Measurements from ENCODE around the gene KPNA3.
A peak's percentile ranks its signal among the peaks of the same experiment; 100 is the strongest.

KPNA3 gene

GRCh38 chr13:49690995-49691784 is 101.3 kb downstream of the KPNA3 start, which contains the start of gene EBPL:
EBPL (minus strand) TSS chr13:49691486; CDS start chr13:49691424, 62 bp downstream.
- under 1% methylated on average over 61 of the region's 67 CpGs for WGBS (ENCODE audit: insufficient coverage)
- Histone ChIP-seq H3K4me1 (ENCODE audit: control extremely low read depth in 1 of 4, control insufficient read depth in 4 of 4, insufficient read depth in 4 of 4, low read length in 3 of 4) (peaks cover 19 to 70% (median 42%) of the 10 kb centered on the region in 4 experiments), H3K9me3 (ENCODE audit: control extremely low read depth in 1 of 5, control insufficient read depth in 4 of 5, insufficient read depth in 2 of 5, low read depth in 1 of 5, low read length in 4 of 5) (no peaks in the 10 kb centered on the region), H3K27ac (ENCODE audit: insufficient read depth in 1 of 2, low read depth in 1 of 2, low read length in 2 of 2, poor library complexity in 1 of 2, severe bottlenecking in 2 of 2) (peak within 1 kb of the TSS; percentile 53 to 84), H3K36me3 (ENCODE audit: control insufficient read depth in 4 of 4, insufficient read depth in 4 of 4, low read length in 3 of 4) (peaks cover 0 to 28% (median 14%) of the 10 kb centered on the region in 4 experiments), H3K4me3 (ENCODE audit: control insufficient read depth in 1 of 7, extremely low read depth in 1 of 7, insufficient read depth in 4 of 7, low read depth in 2 of 7, low read length in 6 of 7) (peak within 1 kb of the TSS; percentile 68 to 97 (median 79)), H3K27me3 (replicated peaks in 2 of 5; ENCODE audit: control insufficient read depth in 4 of 5, insufficient read depth in 5 of 5, low read length in 4 of 5) (no peaks in the 10 kb centered on the region)
- DNase-seq, result peak; percentile 87 to 93 (median 90)
- POLR2A ChIA-PET, result interaction anchor here (2.2 kb wide), 1 partner anchor 100 kb away, joined by 15 read pairs; the partner anchor contains the start of gene KPNA3
- CTCF ChIA-PET, result interaction anchor here (0.8 to 2.0 kb wide), 5 partner anchors 8 to 89 kb away, joined by 3 to 5 read pairs (median 4); no protein-coding TSS in a partner anchor

GRCh38 chr13:49690133-49690994 is 102.1 kb downstream of the KPNA3 start:
- peaks cover 0 to 34% (median 18%) of the 10 kb centered on the region in 4 experiments for H3K36me3 ChIP-seq (ENCODE audit: control insufficient read depth in 4 of 4, insufficient read depth in 4 of 4, low read length in 3 of 4)
- H3K27me3 ChIP-seq (replicated peaks in 2 of 5; ENCODE audit: control insufficient read depth in 4 of 5, insufficient read depth in 5 of 5, low read length in 4 of 5), result no peaks in the 10 kb centered on the region
- ChIA-PET POLR2A (interaction anchor here (2.2 kb wide), 1 partner anchor 101 kb away, joined by 15 read pairs; the partner anchor contains the start of gene KPNA3), CTCF (interaction anchor here (0.9 to 4.8 kb wide), 4 partner anchors 8 to 218 kb away, joined by 3 to 30 read pairs (median 4); no protein-coding TSS in a partner anchor)
- DNase-seq, result peak in 2 of 3 donors; percentile 43 to 68
- H3K9me3 ChIP-seq (ENCODE audit: control extremely low read depth in 1 of 5, control insufficient read depth in 4 of 5, insufficient read depth in 2 of 5, low read depth in 1 of 5, low read length in 4 of 5), result no peaks in the 10 kb centered on the region
- H3K4me3 ChIP-seq (ENCODE audit: control insufficient read depth in 1 of 7, extremely low read depth in 1 of 7, insufficient read depth in 4 of 7, low read depth in 2 of 7, low read length in 6 of 7), result peak overlapping the region; percentile 68 to 97 (median 79)
- H3K27ac ChIP-seq (ENCODE audit: insufficient read depth in 1 of 2, low read depth in 1 of 2, low read length in 2 of 2, poor library complexity in 1 of 2, severe bottlenecking in 2 of 2), result peak overlapping the region; percentile 53 to 84
- H3K4me1 ChIP-seq (ENCODE audit: control extremely low read depth in 1 of 4, control insufficient read depth in 4 of 4, insufficient read depth in 4 of 4, low read length in 3 of 4), result peaks cover 19 to 70% (median 42%) of the 10 kb centered on the region in 4 experiments
- WGBS (ENCODE audit: insufficient coverage), result 6% methylated on average over 11 of the region's 17 CpGs

- Histone ChIP-seq H3K36me3 (ENCODE audit: control insufficient read depth in 4 of 4, insufficient read depth in 4 of 4, low read length in 3 of 4) (peaks cover 0 to 61% (median 25%) of the 10 kb centered on the region in 4 experiments), H3K9me3 (ENCODE audit: control extremely low read depth in 1 of 5, control insufficient read depth in 4 of 5, insufficient read depth in 2 of 5, low read depth in 1 of 5, low read length in 4 of 5) (no peaks in the 10 kb centered on the region), H3K27ac (ENCODE audit: insufficient read depth in 1 of 2, low read depth in 1 of 2, low read length in 2 of 2, poor library complexity in 1 of 2, severe bottlenecking in 2 of 2) (no peak overlapping the region), H3K4me1 (ENCODE audit: control extremely low read depth in 1 of 4, control insufficient read depth in 4 of 4, insufficient read depth in 4 of 4, low read length in 3 of 4) (peaks cover 2 to 26% (median 6%) of the 10 kb centered on the region in 4 experiments), H3K4me3 (ENCODE audit: control insufficient read depth in 1 of 7, extremely low read depth in 1 of 7, insufficient read depth in 4 of 7, low read depth in 2 of 7, low read length in 6 of 7) (no peak overlapping the region), H3K27me3 (replicated peaks in 2 of 5; ENCODE audit: control insufficient read depth in 4 of 5, insufficient read depth in 5 of 5, low read length in 4 of 5) (no peaks in the 10 kb centered on the region)
- 92% methylated on average over 3 of the region's 6 CpGs for WGBS (ENCODE audit: insufficient coverage)
- CTCF ChIA-PET, result interaction anchor here (0.9 kb wide), 1 partner anchor 8 kb away, joined by 4 read pairs; the partner anchor contains the start of gene EBPL
- DNase-seq, result no peak
- POLR2A ChIA-PET, result no interaction called here
Measured at GRCh38 chr13:49683489-49683888, 109.0 kb downstream of the KPNA3 start.

GRCh38 chr13:49681842-49682435 is 110.5 kb downstream of the KPNA3 start:
- Histone ChIP-seq H3K27me3 (replicated peaks in 2 of 5; ENCODE audit: control insufficient read depth in 4 of 5, insufficient read depth in 5 of 5, low read length in 4 of 5) (no peaks in the 10 kb centered on the region), H3K9me3 (ENCODE audit: control extremely low read depth in 1 of 5, control insufficient read depth in 4 of 5, insufficient read depth in 2 of 5, low read depth in 1 of 5, low read length in 4 of 5) (no peaks in the 10 kb centered on the region), H3K36me3 (ENCODE audit: control insufficient read depth in 4 of 4, insufficient read depth in 4 of 4, low read length in 3 of 4) (peaks cover 0 to 54% (median 25%) of the 10 kb centered on the region in 4 experiments), H3K27ac (ENCODE audit: insufficient read depth in 1 of 2, low read depth in 1 of 2, low read length in 2 of 2, poor library complexity in 1 of 2, severe bottlenecking in 2 of 2) (peak overlapping the region in 1 of 2 experiments; percentile 58), H3K4me3 (ENCODE audit: control insufficient read depth in 1 of 7, extremely low read depth in 1 of 7, insufficient read depth in 4 of 7, low read depth in 2 of 7, low read length in 6 of 7) (no peak overlapping the region), H3K4me1 (ENCODE audit: control extremely low read depth in 1 of 4, control insufficient read depth in 4 of 4, insufficient read depth in 4 of 4, low read length in 3 of 4) (peaks cover 0 to 12% (median 0%) of the 10 kb centered on the region in 4 experiments)
- POLR2A ChIA-PET, result no interaction called here
- DNase-seq, result peak in 2 of 3 donors; percentile 32 to 34
- CTCF ChIA-PET, result interaction anchor here (0.7 to 1.7 kb wide), 4 partner anchors 9 to 94 kb away, joined by 3 to 5 read pairs (median 4); partner anchors contain the start of gene EBPL
- 96% methylated on average over 3 of the region's 4 CpGs for WGBS (ENCODE audit: insufficient coverage)

- ChIA-PET CTCF (interaction anchor here (0.9 to 3.1 kb wide), 20 partner anchors 9 to 257 kb away, joined by 3 to 30 read pairs (median 4); partner anchors contain the start of genes KPNA3 and SPRYD7), POLR2A (no interaction called here)
- Histone ChIP-seq H3K27ac (ENCODE audit: insufficient read depth in 1 of 2, low read depth in 1 of 2, low read length in 2 of 2, poor library complexity in 1 of 2, severe bottlenecking in 2 of 2) (peak overlapping the region in 1 of 2 experiments; percentile 20), H3K36me3 (ENCODE audit: control insufficient read depth in 4 of 4, insufficient read depth in 4 of 4, low read length in 3 of 4) (peaks cover 0 to 50% (median 15%) of the 10 kb centered on the region in 4 experiments), H3K4me3 (ENCODE audit: control insufficient read depth in 1 of 7, extremely low read depth in 1 of 7, insufficient read depth in 4 of 7, low read depth in 2 of 7, low read length in 6 of 7) (no peak overlapping the region), H3K4me1 (ENCODE audit: control extremely low read depth in 1 of 4, control insufficient read depth in 4 of 4, insufficient read depth in 4 of 4, low read length in 3 of 4) (peaks cover 0 to 8% (median 0%) of the 10 kb centered on the region in 4 experiments), H3K27me3 (replicated peaks in 2 of 5; ENCODE audit: control insufficient read depth in 4 of 5, insufficient read depth in 5 of 5, low read length in 4 of 5) (no peaks in the 10 kb centered on the region), H3K9me3 (ENCODE audit: control extremely low read depth in 1 of 5, control insufficient read depth in 4 of 5, insufficient read depth in 2 of 5, low read depth in 1 of 5, low read length in 4 of 5) (no peaks in the 10 kb centered on the region)
- WGBS (ENCODE audit: insufficient coverage), result 42% methylated on average over 3 of the region's 3 CpGs
- peak; percentile 65 to 78 (median 77) for DNase-seq
Measured at GRCh38 chr13:49679246-49679645, 113.2 kb downstream of the KPNA3 start.

GRCh38 chr13:49678191-49678914 is 114.1 kb downstream of the KPNA3 start:
- ChIA-PET CTCF (interaction anchor here (0.9 to 3.1 kb wide), 20 partner anchors 8 to 170 kb away, joined by 3 to 30 read pairs (median 3); partner anchors contain the start of gene KPNA3), POLR2A (no interaction called here)
- H3K36me3 ChIP-seq (ENCODE audit: control insufficient read depth in 4 of 4, insufficient read depth in 4 of 4, low read length in 3 of 4), result peaks cover 0 to 42% (median 13%) of the 10 kb centered on the region in 4 experiments

More at GRCh38 chr13:49678191-49678914, 114.1 kb downstream of the KPNA3 start:
- no peak overlapping the region for H3K27ac ChIP-seq (ENCODE audit: insufficient read depth in 1 of 2, low read depth in 1 of 2, low read length in 2 of 2, poor library complexity in 1 of 2, severe bottlenecking in 2 of 2)
- H3K9me3 ChIP-seq (ENCODE audit: control extremely low read depth in 1 of 5, control insufficient read depth in 4 of 5, insufficient read depth in 2 of 5, low read depth in 1 of 5, low read length in 4 of 5), result no peaks in the 10 kb centered on the region
- peaks cover 0 to 8% (median 0%) of the 10 kb centered on the region in 4 experiments for H3K4me1 ChIP-seq (ENCODE audit: control extremely low read depth in 1 of 4, control insufficient read depth in 4 of 4, insufficient read depth in 4 of 4, low read length in 3 of 4)
- no peak overlapping the region for H3K4me3 ChIP-seq (ENCODE audit: control insufficient read depth in 1 of 7, extremely low read depth in 1 of 7, insufficient read depth in 4 of 7, low read depth in 2 of 7, low read length in 6 of 7)
- H3K27me3 ChIP-seq (replicated peaks in 2 of 5; ENCODE audit: control insufficient read depth in 4 of 5, insufficient read depth in 5 of 5, low read length in 4 of 5), result no peaks in the 10 kb centered on the region
- no peak for DNase-seq
- over 99% methylated on average over 32 of the region's 48 CpGs for WGBS (ENCODE audit: insufficient coverage)

Data from common myeloid progenitor, CD34-positive (primary cell).